Limb (tissue), 2 donors: ENCODE measurements around the gene TP53AIP1.
A peak's percentile ranks its signal among the peaks of the same experiment; 100 is the strongest.

ENCODE experiments used
- DNase-seq, 2 donors: peaks; one replicate each; pipeline ENCODE4 v3.0.0-alpha.2; 2016; ENCODE audit errors: extremely low spot score in 2 of 2

TP53AIP1 gene

GRCh38 chr11:128943428-128943976 lies 831 bp upstream of the TP53AIP1 start:
- DNase-seq: peak in 1 of 2 donors; percentile 27

GRCh38 chr11:128942272-128942612 lies 429 bp downstream of the TP53AIP1 start:
- no peak for DNase-seq

DNA sequence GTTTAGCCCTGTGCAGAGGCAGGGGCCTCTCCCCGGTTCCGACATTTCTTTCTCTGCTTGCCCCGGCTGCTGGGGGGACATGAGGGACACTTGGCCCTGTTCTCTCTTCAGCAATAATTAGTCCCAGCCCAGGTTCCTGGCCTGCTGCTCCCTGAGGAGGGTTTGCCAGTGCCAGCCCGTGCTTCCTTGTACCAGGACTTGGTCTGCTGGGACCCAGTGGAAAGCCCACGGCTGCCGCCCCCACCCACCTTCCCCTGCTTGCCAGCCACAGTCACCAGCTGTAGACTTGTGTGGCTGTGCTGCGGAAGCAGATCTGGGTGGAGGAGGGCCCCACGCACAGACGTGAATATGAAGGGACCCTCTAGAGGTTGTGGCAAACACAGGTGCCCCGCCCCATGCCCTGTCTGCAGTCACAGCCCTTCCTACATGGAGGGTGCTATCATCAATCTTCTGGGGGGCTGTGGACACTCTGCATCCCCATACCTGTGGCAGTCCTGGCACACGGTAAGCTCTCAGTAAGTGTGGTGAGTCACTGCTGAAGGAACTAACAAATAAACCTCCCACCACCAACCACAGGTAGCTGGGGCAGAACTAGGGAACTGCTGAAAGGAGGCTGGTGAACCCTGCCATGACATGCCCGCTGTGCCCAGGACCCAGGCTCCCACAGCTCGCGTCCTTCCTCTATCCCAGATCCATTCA lies 949 bp downstream of the TP53AIP1 start:
- no peak for DNase-seq

DNA sequence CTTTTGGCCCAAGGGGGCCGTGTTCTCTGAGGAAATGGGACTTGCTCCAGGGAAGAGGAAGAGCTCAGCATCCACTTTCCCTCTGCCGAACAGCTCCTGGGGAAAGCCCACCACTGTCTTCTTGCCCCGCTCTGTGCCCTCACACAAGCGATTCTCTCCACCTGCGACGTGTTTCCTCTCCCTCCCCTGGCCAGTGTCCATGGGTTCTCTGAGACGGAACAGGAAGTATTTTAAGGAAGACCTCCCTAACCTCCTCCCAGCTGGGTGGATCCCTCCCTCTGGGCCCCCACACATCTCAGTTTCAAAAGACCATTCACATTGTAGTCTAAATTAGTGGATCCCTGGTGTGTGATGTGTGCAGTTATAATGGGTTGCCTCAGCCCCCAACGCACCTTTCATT lies 1.6 kb downstream of the TP53AIP1 start:
- no peak for DNase-seq

DNA sequence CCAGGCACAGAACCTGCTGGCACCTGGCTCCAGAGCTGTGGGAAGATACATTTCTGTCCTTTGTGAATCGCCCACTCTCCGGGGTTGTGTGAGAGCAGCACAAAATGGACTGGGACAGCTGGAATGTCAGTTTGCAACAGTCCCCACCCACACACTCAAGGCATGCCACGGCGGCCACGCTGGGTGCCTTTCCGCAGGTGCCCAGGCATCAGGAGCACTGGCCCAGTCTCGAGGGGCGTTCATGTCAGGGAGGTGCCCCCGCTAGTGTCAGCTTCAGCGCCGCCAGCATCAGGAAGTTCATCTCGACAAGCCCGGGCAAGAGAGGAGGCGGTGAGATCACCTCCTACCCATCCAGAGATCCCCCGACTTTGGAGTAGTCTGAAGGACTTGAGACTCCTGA lies 2.1 kb downstream of the TP53AIP1 start:
- DNase-seq: no peak

DNA sequence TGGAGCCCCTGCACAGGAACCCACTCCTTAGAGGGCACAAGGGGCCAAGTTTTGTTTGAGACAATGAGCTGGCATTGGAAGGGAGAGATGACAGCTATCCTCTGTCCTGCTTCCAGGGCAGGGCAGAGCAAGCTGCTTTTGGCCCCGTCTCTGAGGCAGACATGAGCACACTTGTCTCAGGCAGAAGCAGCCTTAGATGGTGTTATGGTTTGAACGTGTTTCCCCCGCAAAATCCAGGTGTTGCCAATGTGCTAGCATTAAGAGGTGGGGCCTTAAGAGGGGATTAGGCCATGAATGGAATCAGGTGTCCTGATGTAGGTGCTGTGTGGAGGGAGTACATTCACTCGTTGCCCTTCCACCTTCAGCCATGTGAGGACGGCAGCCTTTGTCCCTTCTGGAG lies 2.5 kb downstream of the TP53AIP1 start:
- no peak for DNase-seq

- DNase-seq: no peak
These were observed 3.1 kb downstream of the TP53AIP1 start for GRCh38 chr11:128939591-128939990.

GRCh38 chr11:128938156-128938885 lies 4.3 kb downstream of the TP53AIP1 start:
- no peak for DNase-seq

DNA sequence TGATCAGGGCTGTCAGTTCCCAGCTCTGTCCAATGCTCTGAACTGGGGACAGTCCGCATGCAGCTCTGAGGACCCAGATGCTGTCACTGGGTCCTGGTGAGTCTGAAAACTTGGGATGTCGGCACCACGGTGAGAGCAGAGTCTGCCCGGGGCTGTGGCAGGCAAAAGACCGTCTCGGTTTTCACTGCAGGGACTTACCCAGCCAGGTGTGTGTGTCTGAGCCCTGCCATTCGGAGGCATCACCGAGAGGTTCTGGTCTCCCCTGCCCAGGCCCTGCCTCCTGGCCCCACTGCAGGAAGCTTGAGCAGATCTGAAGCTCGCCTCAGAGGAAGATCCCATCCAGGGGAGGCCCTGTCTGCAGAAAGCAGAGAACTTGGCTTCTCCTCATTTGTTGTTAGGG lies 5.2 kb downstream of the TP53AIP1 start:
- DNase-seq: no peak

- no peak for DNase-seq
These were observed 5.9 kb downstream of the TP53AIP1 start for GRCh38 chr11:128936606-128937251.

DNA sequence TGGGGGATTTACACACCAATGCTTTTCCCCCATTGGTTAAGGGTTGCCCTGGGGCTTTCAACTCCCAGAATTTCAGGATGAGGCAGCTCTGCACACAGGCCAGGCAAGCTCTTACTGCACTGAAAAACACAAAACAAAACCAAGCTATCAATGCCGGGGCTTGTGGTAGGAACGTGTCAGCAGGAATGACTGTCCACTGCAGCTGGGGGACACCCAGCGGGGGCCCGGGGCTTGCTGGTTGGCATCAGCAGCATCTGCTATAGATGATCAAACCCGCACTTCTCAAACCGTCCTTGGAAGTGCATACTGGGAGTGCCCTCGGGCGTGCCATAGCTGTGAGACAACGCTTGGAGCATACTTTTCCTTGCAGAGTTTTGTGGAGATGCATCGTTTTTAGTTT lies 7.7 kb downstream of the TP53AIP1 start:
- no peak for DNase-seq

- no peak for DNase-seq
These were observed 8.3 kb downstream of the TP53AIP1 start for GRCh38 chr11:128934351-128934750.

DNA sequence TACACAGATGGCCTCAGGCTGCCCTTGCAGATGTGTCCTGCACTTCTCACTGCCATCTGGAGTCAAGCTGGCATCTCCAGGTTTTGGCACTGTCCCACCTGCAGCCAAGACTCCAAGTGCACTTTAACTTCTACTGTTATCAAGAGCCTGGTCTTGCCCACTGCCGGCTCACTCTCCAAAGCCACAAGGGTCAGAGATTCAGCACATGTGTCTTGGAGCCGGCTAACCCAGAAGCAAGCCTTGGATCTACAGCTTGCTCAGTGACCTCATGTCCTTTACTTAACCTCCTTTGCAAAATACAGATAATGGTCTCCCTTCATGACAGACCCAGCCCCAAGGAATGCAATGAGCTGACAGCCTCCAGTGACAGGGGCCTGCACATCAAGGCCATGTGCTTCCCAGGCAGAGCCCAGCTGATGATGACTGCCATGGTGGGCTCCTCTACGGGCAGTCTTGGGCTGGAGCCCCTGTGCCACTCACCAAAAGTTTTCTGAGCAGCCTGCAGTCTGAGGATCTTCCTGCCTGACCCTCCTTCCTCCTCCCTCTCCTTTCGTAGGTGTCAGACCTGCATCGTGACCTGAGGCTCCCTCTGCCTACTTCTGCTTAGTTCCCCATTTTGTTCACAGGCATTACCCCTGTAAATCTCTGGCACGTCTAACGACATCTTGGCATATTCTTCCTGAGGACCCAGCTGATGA lies 9.0 kb downstream of the TP53AIP1 start:
- no peak for DNase-seq

DNA sequence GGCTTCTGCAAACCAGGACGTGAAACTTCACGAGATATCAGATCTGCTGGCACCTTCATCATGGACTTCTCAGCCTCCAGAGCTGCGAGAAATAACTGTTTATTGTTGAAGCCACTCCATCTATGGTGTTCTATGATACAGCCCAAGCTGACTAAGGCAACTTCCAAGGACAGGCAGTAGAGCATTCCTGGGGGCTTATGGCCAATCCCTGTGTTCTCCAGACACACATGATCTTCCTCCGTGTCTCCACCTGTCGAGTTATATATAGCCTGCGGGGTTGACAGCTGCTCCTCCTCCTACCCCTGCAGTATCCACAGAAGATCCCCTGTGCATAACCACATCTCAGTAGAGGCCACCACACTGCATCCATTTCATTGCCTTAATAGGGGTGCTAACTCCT lies 11.0 kb downstream of the TP53AIP1 start:
- peak in 1 of 2 donors; percentile 47 for DNase-seq

GRCh38 chr11:128931066-128931465 lies 11.6 kb downstream of the TP53AIP1 start:
- no peak for DNase-seq

- DNase-seq: no peak
These were observed 12.7 kb downstream of the TP53AIP1 start for GRCh38 chr11:128929991-128930390.

DNA sequence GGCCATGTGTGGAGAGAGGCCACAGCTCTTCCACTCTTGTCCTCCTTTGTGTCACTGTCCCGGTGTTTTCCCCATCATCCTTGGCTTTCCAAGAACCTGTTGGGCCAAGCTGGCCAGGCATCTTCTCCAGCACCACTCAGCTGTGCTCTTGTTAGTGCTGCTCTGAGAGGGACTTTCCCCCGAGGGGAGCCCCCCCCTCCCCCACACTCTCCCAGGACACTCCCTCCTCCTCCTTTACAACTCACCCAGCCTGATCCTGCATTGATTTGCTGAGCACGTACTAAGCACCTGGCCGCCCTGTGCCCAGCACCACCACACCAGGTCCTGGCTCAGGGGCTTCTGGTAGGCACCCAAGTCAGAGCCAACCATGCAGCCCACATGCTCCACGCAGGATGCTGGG lies 13.2 kb downstream of the TP53AIP1 start:
- DNase-seq: no peak

DNA sequence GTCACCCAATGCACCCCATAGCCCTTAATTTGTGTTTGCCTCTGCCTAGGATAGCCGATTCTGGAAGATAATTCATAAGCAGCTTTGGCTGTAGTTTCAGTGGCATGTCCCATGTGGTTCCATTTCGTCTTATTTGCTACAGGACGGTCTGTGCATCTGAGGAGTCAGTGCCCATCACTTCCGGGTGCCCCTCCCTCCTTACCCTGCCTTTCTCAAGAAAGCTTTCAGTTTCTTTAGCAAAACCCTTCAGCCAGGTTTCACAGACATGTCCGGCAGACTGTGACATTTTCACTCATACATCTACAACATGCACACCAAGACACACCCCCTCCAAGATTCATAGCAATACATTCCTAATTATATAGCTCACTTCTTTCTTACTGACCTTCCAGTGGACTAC lies 14.3 kb downstream of the TP53AIP1 start:
- DNase-seq: no peak

DNA sequence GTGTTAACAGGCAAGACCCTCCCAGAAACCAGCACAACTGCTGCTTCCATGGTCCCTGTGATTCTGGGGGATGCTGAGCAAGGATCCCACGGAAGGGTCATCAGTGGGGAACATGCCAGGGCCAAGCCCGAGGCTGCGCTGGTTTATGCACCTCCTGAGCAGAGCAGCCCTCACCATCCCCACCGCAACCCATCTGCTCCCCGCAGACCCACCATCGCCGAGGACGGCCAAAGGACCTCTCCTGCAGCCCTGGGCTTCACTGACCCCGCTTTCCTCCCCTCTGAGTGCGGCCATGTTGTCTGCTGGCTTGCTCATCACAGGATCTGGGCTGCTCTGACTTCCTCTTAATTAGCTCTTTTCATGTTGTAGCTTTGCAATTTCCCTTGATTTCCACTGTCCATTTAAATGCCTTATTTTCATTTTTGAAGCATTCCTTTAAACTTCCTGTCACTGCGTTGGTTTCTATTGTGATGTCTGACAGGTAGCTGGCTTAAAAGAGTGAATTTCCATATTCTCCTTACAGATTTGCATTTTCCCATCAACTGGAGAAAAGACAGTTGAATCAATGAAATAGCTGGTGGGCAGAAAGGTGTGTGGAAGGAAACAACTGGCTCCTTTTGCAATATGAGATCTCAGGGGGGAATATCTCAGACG lies 14.9 kb downstream of the TP53AIP1 start:
- no peak for DNase-seq

GRCh38 chr11:128927108-128927461 lies 15.6 kb downstream of the TP53AIP1 start:
- peak in 1 of 2 donors; percentile 19 for DNase-seq

DNA sequence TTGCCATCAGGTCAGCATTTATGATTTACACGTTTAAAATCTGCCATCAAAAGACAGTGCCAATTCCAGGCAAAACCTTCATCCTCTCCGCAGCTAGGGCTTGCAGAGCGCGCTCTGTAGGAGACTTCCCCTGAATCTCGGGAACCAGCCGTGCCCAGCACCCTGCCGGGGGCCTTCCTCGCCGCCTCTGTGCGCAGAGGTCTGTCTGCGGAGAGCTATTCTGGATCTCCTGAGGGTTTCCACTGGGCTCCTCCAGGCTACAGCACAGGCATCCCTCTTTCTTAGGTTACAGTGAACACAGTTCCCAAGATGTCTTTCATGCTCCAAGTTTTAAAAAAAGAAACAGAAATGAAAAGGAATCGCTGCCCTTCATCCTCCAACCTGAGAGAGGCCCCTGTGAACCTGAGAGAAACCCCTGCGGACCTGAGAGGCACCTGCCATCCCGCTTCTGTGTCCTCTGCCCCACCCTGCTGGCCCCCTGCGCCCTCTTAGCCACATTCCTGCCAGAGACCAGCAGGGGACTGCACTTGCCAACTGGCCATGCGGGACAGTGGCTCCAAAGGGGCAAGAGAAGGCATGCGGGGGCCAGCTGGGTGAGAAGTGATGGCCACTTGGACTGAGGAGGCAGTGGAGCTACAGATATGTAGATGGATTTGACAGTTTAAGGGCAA lies 16.1 kb downstream of the TP53AIP1 start:
- DNase-seq: no peak
